Activated CD4-positive, alpha-beta T cell treated with anti-CD3 and anti-CD28 coated beads, Interleukin-2, amount 50 U/mL, for 24 hours (primary cell): ENCODE data around the gene MDM4.

Experiments
- DNase-seq, 2 donors: peaks; one replicate each; pipeline ENCODE4 v3.0.0-alpha.2; 2020; ENCODE audit warnings: low read depth in 1 of 2, low spot score in 1 of 2

The MDM4 gene

GRCh38 chr1:204576422-204576821, 60.2 kb downstream of the MDM4 start:
- DNase-seq: no peak

DNA sequence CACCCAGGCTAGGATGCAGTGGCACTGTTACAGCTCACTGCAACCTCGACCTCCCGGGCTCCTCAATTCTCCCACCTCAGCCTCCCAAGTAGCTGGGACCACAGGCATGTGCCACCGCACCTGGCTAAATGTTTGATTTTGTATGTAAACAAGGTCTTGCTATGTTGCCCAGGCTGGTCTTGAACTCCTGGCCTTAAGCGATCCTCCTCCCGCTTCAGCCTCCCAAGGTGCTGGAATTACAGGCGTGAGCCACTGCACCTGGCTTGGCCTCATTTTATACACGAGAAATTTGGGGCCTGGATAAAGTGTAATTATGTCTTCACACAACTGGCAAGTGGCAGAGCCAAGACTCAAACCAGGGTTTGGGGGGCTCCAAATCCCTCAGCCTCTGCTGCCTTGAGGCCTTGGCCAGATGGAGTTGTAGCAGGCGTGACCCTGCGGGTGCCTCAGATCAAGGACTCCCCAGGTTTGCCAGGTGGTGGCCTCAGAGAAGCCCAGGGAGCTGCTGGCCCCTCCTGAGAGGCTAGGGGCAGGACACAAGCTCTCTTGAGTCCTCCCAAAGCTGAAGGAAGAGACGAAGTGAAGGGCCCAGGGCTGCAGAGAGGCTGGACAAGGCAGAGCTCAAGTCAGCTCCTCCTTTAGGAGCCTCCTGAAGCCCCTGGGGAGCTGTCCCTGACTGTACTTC, 61.7 kb downstream of the MDM4 start:
- DNase-seq: no peak

DNA sequence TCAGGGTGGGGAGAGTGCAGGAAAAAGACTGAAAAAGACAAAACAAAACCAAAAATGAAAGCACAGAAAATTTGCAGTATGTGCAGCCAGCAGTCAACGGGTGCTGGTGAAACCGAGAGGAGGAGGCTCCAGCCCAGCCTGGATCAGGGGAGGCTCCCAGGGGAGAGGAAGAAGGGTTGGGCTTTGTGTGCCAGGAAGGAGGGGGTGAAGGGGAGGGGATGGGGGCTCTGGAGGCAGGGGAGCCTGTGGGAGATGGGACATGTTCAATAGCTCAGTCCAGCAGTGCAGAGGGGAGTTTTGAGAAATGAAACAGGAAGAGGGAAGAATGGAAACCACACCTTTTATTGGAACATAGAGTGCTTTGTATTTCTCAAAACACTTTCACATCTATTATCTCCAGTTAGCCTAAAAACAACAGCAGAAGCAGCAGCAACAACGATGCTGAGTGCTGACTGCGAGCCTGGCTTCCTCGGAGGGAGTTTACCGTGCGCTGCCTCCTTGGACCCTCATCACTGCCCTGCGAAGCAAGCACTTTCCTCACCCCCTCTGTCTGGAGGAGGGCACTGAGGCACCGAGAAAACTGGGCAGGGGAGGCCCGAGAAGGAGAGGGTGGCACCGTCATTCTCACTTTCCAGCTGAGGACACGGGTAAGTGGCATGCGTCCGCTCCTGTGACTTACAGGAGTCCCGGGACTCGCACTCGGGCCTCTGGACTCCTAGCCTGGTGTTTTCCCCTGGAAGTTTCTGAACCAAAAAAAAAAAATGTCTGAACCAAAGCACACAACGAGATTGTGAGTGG, 62.9 kb downstream of the MDM4 start:
- peak in 1 of 2 donors; percentile 23 for DNase-seq

DNA sequence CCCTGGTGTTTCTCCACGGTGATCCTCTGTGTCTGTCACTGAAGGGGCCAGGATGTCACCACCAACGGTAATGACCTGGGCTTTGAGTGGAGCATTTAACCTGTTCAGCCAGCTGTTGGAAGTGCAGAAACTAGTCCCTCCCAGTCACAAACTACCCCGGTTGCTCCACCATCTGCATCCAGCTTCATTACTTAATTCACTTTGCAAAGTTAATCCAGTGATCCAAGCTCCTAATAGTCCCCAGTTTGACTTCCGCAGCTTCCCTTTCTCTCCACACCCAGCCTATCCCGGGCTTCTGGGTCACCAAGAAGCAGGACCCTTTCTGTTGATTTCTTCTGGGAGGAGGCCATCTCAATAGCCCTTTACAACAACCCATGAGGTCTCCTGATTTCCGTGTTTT, 63.5 kb downstream of the MDM4 start:
- no peak for DNase-seq

DNA sequence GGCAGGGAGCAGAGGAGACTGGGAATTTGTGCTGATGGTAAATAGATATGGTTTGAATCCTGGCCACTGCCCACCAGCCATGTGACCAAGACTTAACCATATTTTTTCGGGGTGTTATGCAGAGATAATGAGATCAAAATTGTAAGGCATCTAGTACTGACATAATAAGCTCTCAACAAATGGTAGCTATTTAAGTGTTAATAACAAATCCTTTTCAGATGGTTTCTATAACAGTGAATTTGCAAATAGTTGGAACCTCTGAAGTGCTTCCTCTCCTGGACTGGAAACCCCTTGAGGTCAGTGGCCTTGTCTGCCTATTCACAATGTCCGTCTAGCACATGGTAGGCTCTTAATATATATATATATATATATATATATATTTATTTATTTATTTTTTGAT, 64.7 kb downstream of the MDM4 start:
- no peak for DNase-seq

DNA sequence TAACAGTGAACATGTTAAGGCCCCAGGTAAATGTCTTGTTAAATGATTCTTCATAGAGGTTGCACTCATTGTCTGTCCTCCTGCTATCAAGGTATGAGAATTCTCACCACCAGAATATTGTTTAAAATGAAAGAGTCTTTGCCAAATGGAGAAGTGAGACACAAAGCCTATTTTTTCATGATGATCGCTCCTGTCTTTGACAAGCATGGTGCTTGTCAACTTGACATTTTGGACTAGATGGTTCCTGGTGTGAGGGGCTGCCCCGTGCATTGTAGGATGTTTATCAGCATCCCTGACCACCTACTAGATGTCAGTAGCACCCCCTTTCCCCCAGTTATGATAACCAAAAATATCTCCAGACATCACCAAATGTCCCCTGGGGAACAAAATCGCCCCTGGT, 65.6 kb downstream of the MDM4 start:
- no peak for DNase-seq

- DNase-seq: no peak
Observed at GRCh38 chr1:204583909-204584632, 67.9 kb downstream of the MDM4 start.

DNA sequence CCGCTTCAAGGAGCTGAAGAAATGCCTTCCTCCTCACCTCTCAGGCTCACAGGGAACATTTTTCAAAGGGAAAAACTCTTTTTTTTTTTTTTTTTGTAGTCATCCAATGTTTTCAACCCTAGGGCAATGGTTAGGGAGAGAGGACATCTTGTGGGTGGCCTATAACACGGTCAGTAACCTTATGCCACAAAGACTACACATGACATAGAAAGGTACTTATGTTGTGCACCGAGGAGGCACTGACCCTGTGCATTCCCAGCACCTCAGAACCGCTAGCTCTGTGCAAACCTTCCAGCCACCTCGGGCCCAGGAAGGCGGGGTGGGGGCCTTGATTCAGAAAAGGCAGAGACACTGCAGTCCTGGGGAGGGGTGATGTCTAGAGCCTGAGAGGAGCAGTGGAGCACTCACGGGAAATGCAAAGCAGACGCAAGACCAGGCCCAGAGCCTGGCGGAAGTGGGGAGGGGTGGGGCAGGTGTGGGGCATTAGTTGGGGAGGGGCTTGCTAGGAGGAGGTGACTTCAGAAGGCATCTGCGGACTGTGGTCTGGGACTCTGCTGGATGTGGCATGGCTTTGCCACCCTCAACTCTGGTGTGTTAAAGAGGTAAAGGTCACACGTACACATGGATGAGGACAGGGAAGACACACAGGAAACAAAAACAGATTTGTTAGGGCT, 68.6 kb downstream of the MDM4 start:
- no peak for DNase-seq

DNA sequence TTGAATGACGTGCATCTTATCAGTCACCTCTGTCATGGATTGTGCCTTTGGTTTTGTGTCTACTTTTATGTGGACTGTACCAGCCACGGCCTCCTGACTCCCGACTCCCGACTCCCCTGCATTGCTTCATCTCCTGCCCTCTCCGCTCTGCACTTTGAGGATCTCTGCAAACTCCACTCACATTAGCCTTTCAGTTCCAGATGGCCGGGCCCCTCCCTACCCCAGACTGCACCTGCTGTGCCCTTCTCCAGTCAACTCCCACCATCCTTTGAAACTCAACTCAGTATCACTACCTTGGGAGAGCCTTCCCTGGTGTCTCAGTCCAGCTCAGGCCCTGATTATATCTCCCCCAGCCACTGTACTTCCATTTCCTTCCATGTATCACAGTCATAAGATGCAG, 71.4 kb downstream of the MDM4 start:
- DNase-seq: no peak

- no peak for DNase-seq
Observed at GRCh38 chr1:204588826-204589225, 72.6 kb downstream of the MDM4 start.

DNA sequence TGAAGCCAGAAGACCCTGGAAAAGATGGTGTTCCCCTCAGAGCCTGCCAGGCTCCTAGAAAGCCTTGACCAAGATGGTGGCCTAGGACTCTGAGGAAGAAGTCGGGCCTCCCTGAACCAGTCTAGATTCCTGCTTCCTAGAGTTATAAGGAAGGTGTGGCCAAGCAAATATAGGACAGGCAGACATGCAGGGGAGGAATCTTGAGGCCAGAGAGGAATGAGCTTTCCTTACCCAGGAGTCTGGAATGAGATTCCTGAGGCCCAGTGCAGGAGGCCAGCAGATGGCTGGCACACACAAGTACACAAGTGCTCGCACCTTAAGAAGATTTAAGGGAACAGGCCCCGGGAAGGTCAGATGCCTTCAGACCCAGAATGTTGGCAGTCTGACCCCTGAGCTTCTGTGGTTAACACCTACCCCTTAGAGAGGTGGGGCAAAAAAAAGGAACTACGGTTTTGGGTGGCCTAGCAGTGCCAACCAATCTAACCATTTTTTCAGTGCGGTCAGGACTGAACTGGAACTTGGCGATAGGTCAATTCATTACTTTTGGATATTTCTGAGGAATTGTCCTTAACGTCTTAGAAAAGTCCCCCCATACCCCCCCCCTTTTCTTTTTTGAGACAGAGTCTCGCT, 73.3 kb downstream of the MDM4 start:
- DNase-seq: no peak

DNA sequence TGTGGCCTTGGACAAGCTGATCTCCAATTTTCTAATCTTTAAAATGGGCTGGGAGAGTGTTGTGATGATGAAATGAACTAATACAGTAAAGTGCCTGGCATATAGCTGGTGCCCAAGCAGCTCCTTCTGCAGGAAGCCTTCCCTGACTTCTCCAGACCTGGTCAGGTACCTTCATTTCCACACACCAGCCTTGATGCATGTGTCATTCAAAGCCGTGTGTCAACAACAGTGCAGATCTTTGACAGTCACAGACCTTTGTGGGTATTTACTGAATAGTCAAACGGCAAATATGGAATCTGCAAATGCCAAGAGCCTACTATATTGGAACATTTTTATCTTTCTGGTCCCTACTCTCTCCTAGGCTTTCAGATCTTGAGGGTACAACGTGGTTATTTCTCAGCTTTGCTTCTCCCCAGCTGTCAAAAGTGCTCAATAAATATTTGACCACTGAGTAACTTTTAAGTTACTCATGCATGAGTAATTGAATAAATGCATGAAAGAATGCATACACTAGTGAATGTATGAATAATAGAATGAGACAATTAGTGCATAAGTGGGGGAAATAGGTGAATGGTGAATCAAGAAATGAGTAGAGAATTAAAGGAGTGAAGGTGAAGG, 75.4 kb downstream of the MDM4 start:
- no peak for DNase-seq

GRCh38 chr1:204592246-204592948, 76.2 kb downstream of the MDM4 start:
- DNase-seq: no peak

GRCh38 chr1:204598319-204598969, 82.2 kb downstream of the MDM4 start:
- no peak for DNase-seq

GRCh38 chr1:204599098-204599497, 82.9 kb downstream of the MDM4 start:
- no peak for DNase-seq

DNA sequence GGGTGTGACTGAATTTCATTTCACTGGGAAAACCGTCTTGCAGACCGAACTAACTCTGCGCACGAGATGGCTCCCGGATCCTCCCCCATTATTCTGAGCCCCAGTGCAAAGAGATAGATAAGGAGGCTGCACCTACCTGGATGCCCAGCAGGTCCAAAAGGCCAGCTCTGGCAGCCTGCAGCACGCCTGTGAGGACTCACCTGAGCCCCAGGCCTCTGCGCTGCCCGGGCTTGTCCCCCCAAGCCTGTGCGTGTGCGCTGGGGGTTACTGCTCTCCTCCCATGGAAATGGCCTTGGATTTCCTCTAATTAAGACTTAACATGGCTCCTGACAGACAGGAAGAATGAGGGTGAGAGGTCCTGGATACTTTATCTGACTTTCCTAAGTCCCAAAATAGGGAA, 83.4 kb downstream of the MDM4 start:
- no peak for DNase-seq

GRCh38 chr1:204600203-204600602, 84.0 kb downstream of the MDM4 start:
- no peak for DNase-seq

DNA sequence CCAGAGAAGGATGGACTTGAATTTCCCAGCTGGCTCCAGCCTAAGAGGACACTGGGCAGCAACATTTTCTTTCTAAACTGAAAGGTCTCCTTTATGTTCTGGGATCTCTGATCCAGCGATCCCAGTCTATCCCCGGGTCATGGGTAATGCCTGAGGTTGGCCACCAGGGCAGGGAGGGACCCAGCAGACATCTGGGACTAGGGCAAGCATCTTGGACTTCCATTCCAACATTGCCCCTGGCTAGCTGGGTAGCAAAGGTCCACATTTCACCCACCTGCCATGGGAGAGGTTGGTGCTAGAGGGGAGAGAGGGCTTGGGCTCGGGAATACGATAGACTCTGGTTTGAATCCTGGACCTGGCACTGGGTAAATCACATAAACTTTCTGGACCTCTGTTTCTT, 84.8 kb downstream of the MDM4 start:
- DNase-seq: no peak

- DNase-seq: no peak
Observed at GRCh38 chr1:204602111-204602579, 85.9 kb downstream of the MDM4 start.
